ENCODE results near the gene ALPG.

DNA sequence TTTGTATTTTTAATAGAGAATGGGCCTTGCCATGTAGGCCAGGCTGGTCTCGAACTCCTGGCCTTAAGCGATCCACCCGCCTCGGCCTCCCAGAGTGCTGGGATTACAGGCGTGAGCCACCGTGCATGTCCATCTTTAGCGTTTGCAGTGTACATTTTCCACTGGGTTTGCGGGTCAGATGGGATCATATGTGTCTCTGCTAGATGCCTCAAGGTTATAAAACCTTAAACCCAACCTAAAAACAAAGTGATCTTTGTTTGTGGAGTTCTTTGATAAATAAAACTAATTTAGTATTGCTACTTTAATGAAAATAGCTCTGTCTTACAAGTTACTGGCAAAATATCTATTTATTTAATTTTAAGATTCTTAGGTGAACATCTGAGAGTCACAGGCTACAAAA lies 13.1 kb upstream of the ALPG start:
- TF ChIP-seq, protein P1, sequence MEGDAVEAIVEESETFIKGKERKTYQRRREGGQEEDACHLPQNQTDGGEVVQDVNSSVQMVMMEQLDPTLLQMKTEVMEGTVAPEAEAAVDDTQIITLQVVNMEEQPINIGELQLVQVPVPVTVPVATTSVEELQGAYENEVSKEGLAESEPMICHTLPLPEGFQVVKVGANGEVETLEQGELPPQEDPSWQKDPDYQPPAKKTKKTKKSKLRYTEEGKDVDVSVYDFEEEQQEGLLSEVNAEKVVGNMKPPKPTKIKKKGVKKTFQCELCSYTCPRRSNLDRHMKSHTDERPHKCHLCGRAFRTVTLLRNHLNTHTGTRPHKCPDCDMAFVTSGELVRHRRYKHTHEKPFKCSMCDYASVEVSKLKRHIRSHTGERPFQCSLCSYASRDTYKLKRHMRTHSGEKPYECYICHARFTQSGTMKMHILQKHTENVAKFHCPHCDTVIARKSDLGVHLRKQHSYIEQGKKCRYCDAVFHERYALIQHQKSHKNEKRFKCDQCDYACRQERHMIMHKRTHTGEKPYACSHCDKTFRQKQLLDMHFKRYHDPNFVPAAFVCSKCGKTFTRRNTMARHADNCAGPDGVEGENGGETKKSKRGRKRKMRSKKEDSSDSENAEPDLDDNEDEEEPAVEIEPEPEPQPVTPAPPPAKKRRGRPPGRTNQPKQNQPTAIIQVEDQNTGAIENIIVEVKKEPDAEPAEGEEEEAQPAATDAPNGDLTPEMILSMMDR (IDR thresholded peaks at IDR 0.05; ENCODE audit: insufficient read depth, low read length, poor library complexity, severe bottlenecking) = no peak
- no peak for TF ChIP-seq EZH2phosphoT487 (conservative IDR thresholded peaks at IDR 0.05; ENCODE audit: low read length)
